SU-DHL-6 (cell line): Measurements from ENCODE around the gene ZNF581.

ENCODE experiments used
- EZH2phosphoT487 ChIP-seq: fragments of 200-600 bp; sonication (generic), shearing (Covaris generic); conservative IDR thresholded peaks from 2 replicates; pipeline ENCODE4 v1.6.1; 2018; ENCODE audit warnings: mild to moderate bottlenecking, antibody characterized with exemption, low read length, moderate library complexity, mixed read lengths
- TF ChIP-seq, protein P1 (sequence below): fragments of 200-600 bp; sonication (generic); IDR thresholded peaks from one replicate; pipeline ENCODE4 v1.5.1; 2017; ENCODE audit warnings: antibody characterized with exemption, mild to moderate bottlenecking, low read length, moderate library complexity; ENCODE audit not compliant: insufficient read depth, poor library complexity, severe bottlenecking

- TF ChIP-seq, protein P1, sequence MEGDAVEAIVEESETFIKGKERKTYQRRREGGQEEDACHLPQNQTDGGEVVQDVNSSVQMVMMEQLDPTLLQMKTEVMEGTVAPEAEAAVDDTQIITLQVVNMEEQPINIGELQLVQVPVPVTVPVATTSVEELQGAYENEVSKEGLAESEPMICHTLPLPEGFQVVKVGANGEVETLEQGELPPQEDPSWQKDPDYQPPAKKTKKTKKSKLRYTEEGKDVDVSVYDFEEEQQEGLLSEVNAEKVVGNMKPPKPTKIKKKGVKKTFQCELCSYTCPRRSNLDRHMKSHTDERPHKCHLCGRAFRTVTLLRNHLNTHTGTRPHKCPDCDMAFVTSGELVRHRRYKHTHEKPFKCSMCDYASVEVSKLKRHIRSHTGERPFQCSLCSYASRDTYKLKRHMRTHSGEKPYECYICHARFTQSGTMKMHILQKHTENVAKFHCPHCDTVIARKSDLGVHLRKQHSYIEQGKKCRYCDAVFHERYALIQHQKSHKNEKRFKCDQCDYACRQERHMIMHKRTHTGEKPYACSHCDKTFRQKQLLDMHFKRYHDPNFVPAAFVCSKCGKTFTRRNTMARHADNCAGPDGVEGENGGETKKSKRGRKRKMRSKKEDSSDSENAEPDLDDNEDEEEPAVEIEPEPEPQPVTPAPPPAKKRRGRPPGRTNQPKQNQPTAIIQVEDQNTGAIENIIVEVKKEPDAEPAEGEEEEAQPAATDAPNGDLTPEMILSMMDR = no peak
- TF ChIP-seq EZH2phosphoT487 = no peak
These were observed 45.9 kb upstream of the ZNF581 start for GRCh38 chr19:55597501-55597921.
